ENCODE results near the gene KLF16.
"Not testable (repeated sequence)": the region's sequence is repeated elsewhere in the genome, so short reads cannot be mapped to it uniquely, and the experiment has no call there.

KLF16 gene

DNA sequence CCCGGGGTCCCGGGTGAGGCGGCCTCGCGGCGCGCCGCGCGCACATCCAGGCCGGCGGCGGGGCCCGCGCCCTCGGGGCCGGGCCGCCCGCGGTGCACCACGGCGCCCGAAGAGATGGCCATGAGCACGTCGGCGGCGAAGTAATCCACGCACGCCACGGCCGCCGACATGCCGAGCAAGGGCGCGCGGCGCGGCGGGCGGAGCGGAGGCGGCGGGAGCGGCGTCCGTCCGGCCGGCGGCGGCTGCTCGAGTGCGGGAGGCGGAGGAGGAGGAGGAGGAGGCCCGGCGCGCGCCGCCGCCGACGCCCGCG is at the start of gene KLF16:
KLF16 (minus strand) TSS at position 252 of the 310 bp plus-strand sequence; CDS start at position 170, 82 bp downstream.
- no peak for DNase-seq

GRCh38 chr19:1912760-1913505 is 49.6 kb upstream of the KLF16 start:
- no peak for DNase-seq

DNA sequence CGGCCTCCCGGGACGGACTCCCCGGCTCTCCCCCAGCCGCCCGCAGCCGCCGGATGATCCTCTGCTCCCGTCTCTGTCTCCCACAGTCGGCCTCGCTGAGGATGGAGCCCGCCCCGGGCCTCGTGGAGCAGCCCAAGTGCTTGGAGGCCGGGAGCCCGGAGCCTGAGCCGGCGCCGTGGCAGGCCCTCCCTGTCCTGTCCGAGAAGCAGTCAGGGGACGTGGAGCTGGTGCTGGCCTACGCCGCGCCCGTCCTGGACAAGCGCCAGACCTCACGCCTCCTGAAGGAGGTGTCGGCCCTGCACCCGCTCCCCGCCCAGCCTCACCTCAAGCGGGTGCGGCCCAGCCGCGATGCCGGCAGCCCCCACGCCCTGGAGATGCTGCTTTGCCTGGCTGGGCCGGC is 48.6 kb upstream of the KLF16 start:
- DNase-seq: no peak

DNA sequence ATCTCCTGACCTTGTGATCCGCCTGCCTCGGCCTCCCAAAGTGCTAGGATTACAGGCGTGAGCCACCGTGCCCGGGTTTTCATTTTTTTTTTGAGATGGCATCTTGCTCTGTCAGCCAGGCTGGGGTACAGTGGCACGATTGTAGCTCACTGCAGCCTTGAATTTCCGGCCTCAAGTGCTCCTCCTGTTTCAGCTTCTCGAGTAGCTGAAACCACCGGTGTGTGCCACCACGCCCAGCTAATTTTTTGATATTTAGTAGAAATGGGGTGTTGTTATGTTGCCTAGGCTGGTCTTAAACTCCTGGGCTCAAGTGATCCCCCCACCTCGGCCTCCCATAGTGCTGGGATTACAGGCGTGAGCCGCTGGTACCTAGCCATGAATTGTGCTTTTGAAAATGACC is 47.7 kb upstream of the KLF16 start:
- DNase-seq: no peak

DNA sequence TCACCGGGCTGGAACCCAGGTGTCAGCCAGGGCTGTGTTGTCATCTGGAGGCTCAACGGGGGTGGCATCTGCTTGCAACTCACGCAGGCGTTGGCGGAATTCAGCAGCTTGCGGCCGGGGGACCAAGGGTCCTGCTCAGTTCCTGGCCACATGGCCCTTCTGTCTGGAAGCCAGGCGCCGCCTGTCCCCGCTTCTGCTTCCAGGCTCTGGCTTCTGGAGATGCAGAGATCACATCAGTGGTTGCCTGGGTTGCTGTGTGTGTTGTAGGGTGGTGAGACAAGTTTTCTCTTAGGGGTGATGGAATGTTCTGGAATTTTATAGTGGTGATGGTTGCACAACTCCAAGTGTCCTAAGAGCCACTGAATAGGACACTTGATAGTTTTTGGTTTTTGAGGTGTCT is 46.8 kb upstream of the KLF16 start:
- no peak for DNase-seq

DNA sequence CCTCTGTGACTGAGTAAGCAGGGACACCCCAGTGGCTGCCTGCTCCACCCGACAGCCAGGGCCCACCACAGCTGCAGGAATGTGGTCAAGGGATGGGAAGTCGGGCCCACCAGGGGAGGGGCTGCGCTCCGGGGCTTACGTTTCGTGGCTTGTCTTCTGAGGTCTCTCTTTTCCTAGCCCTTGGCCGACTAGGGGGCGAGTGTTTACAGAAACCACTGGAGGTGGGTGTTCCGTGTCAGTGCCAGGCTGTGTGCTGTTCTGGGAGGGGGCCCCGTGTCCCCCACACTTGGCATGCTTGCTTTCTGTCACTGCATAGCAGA is 46.3 kb upstream of the KLF16 start:
- no peak for DNase-seq

DNA sequence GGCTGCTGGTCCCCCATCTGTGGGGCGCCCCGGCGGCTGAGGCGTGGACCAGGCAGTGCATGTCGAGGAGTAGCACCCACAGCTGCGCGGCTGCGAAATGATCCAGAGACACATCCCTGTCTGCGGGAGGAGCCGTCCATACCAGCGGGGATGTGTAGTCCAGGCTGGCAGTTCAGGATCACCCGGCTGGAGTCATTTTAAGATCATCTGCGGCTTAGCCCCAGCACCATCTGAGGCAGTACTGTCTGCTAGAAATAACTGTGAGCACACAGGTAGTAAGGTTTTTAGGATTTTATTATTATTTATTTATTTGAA is 44.9 kb upstream of the KLF16 start:
- DNase-seq: no peak

DNA sequence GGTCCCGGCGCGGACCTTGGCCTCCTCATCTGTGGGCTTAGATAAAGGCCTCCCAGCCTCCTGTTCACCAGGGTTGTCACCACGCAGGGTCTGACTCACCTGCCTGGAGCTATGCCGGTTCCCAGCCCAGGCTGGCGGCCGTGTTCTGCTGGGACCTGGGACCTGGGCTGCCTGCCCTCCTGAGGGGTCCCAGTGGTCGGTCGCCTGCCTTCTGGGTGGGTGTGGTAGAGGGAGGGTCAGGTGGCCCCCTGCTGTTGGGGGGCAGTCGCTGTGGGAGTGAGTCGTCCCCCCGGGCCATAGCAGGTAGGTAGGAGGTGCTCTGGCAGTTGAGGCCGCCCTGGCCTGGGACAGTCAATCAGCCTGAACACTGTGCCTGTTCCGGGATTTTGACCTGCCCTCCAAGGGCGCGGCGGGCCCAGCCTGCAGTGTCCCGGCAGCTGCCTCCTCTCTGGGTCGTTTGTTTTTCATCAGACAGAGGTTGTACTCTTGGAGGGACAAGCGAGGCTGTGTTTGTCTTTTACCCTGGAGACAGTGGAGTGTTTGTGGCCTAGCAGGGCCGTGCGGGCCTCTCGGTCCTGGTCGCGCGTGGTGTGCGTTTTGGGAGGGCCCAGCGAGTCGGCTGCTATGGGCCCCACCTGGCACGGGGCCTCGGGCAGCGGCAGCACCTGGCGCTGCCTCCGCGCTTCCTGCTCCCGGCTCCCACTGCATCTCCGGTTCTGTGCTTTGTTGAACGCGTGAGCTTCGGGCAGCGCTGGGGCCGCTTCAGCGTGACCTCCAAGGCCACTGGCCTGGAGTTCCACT is 44.4 kb upstream of the KLF16 start:
- no peak for DNase-seq

DNA sequence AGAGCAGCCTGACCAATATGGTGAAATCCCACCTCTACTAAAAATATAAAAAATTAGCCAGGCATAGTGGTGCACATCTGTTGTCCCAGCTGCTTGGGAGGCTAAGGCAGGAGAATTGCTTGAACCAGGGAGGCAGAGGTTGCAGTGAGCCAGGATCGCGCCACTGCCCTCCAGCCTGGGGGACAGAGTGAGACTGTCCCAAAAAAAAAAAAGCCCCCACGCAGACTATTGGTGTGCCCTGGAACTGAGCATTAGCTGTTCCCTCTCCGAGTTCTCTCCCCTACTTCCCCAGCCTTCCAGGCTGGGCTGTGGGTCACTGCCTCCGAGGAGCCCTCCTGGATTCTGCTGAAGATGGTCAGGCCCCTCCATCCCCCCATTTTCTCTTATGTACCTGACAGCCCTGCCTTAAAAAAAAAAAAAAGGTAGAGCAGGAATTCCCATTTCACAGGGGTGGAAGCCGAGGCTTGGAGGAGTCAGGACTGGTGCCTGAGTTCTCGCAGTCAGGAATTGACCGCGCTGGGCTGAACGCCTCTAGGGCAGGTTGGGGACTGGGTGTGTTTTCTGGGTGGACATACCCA is 43.7 kb upstream of the KLF16 start:
- no peak for DNase-seq

GRCh38 chr19:1905863-1906375 is 42.5 kb upstream of the KLF16 start:
- DNase-seq: no peak

DNA sequence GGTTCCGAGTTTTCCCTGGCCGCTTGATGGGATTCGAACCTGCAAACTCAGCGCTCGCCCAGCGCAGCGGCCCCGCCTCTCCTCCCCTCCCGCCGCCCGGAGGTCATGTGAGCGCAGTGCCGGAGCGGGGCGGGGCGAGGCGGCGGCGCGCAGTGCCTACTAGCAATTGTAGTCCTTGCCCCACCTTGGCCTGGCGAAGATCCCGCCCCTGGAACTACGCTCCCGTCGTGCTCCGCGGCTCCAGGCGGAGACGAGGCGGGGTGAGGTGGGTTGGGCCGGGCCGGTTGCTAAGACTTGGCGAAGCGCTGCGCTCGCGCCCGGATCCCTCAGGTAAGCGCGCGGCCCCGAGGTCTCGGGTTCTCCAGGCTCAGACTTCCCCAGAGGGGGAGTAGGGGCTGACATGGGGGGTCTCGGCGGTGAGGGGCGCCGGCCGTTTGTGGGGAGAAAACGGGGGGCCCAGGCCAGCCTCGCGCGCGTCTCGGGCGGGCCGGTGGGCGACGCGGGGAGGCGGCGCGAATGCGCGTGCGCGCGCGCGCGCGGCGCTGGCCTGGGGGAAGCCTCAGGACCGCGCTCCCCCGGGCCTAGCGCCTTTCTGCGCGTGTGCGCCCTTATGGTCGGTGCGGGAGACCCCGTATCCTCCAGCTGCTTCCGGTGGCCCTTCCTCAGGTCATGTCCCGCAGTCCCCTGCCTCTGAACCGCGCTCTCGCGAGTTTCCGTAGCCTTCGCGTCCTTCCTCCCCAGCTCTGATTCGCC is 41.9 kb upstream of the KLF16 start, which contains the start of the genes ADAT3 and SCAMP4:
ADAT3 (plus strand) TSS at position 290 of the 753 bp plus-strand sequence. CDS start 6,649 bp downstream, outside the sequence.
SCAMP4 (plus strand) TSS at position 290 of the 753 bp plus-strand sequence. CDS start 9,621 bp downstream, outside the sequence.
- peak; percentile 94 for DNase-seq

GRCh38 chr19:1904860-1905109 is 41.4 kb upstream of the KLF16 start:
- no peak for DNase-seq

DNA sequence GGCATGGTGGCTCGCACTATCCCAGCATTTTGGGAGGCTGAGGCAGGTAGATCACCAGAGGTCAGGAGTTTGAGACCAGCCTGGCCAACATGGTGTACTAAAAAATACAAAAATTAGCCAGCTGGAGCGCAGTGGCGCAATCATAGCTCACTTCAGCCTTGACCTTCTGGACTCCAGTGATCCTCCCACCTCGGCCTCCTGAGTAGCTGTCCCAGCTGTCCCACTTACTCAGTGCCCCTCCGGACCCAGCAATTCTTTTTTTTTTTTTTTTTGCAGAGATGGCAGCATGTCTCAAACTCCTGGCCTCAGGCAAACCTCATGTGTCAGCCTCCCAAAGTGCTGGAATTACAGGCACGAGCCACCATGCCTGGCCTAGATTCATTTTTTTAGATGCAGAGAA is 39.5 kb upstream of the KLF16 start:
- DNase-seq: no peak

DNA sequence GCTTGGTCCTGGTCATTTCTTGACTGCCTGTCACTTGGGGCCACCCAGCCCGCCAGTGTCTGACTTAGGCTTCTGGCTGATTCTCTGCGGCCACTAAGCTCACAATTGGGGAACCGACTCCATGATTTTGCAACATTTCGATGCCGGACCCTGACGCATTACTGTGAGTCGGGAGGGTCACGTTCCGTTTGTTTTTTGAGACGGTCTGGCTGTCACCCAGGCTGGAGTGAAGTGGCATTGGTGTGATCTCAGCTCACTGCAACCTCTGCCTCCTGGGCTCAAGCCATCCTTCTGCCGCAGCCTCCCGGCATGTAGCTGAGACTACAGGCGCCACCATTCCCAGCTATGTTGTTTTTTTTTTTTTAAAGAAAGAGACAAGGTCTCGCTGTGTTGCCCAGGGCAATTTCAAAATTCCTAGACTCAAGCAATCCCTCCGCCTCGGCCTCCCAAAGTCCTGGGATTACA is 38.6 kb upstream of the KLF16 start:
- DNase-seq: no peak

DNA sequence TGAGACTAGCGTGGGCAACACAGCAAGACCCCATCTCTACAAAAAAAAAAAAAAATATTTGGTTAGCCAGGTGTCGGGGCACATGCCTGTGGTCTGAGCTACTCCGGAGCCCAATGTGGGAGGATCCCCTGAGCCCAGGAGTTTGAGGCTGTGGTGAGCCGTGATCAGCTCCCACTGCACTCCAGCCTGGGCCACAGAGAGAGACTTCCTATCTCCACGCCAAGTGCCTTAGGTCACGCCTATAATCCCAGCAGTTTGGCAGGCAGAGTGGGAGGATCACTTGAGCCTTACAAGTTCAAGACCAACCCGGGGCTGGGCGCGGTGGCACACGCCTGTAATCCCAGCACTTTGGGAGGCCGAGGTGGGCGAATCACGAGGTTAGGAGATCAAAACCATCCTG is 33.1 kb upstream of the KLF16 start:
- no peak for DNase-seq

- DNase-seq: no peak
Measured at GRCh38 chr19:1893791-1894190, 30.4 kb upstream of the KLF16 start.

GRCh38 chr19:1889907-1890306 is 26.5 kb upstream of the KLF16 start:
- DNase-seq: no peak

- DNase-seq: no peak
Measured at GRCh38 chr19:1888385-1888784, 25.0 kb upstream of the KLF16 start.

DNA sequence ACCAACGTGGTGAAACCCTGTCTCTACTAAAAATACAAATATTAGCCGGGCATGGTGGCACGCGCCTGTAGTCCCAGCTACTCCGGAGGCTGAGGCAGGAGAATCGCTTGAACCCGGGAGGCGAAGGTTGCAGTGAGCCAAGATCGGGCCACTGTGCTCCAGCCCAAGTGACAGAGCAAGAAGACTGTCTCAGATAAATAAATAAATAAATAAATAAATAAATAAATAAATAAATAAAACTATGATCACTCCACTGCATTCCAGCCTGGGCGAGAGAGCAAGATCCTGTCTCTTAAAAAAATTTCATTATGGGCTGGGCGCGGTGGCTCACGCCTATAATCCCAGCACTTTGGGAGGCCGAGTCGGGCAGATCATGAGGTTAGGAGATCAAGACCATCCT is 23.0 kb upstream of the KLF16 start:
- DNase-seq: not testable (repeated sequence)

DNA sequence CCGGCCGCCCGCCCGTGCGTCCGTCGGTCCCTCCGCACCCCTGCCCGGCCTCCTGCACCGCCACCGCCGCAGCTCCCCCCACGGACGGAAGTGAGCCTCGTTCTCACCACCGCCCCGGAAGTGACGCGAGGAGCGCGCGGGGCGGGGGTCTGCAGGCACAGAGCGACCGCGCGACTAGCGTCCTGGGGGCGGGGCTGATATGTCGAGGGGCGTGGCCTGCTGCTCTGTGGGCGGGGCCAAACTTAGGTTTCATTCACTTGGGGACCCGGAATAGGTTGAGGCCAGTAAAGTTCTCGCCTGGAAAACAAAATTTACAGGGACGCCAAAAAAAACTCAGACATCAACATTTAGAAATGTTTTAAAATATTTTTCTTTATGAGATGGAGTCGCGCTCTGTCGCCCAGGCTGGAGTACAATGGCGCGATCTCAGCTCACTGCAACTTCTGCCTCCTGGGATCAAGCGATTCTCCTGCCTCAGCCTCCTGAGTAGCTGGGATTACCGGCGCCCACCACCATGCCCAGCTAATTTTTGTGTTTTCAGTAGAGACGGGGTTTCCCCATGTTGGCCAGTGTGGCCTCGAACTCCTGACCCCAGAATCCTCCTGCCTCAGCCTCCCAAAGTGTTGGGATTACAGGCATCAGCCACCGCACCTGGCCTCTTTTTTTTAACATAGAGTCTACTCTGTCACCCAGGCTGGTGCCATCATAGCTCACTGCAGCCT is 22.2 kb upstream of the KLF16 start, which contains the start of gene ABHD17A:
ABHD17A (minus strand) TSS at position 99 of the 722 bp plus-strand sequence. CDS start 3,930 bp downstream, outside the sequence.
- DNase-seq: peak; percentile 33

DNA sequence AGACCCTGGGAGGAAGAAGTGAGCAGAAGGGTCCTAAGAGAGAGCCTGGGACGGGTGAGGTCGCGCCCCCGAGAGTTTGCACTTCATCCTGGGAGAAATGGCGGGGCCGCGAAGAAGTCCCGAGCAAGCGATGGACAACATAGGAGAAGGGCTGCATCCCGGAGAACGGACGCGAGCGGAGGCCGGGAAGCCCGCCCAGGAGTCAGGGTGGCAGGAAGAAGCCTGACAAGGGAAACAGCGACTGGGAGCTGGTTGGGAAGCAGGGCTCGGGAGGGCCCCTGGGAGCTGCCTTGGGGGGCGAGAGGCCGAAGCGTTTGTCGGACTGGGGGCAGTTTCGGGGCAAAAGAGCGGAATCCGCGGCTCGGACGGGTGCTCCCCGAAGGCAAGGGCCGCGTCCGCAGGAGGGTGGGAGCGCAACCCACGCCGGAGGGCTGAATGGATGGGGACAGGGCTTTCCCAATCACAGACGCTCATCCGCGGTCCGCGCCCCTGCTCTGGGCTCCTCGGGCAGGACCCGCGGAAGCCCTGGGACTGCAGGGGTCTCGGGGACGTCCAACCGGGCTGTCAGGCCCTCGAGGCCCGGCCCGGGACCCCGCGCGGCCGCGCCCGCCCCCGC is 21.4 kb upstream of the KLF16 start:
- DNase-seq: no peak

DNA sequence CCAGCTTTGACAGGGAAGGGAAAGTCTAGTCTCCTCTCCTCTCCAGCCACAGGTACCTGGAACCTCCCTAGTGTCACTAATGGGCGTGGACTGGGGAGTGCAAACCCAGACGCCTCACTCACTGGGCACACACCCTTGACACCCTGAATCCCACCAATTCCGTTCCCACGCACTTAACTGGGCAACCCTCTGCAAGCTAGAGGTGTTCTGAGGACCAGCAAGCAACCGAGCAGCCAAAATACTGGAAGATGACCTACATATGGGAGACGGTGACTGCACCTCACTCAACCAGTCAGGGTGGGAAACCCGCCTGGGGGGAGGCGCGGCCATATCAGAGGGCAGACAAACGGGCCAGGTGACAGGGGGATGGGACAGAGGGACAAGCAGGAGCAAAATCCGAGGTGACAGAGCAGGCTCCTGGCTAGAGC is 20.9 kb upstream of the KLF16 start:
- DNase-seq: no peak

All from NCI-H187 treated with DMSO at 0.1 percent for 48 hours (cell line).